Erythroblast (primary cell): ENCODE measurements around the gene CRTC2.
A peak's percentile ranks its signal among the peaks of the same experiment; 100 is the strongest.

ENCODE experiments used
- DNase-seq, 2 experiments: peaks; one replicate each; lab custom pipeline; 2025; lab: John Stamatoyannopoulos, UW
- GATA1 ChIP-seq: IDR thresholded peaks from 2 replicates; pipeline ENCODE4 v1.6.1; 2011; ENCODE audit warnings: low read depth, mild to moderate bottlenecking, control low read depth, low read length, moderate library complexity
- POLR2A ChIP-seq: IDR thresholded peaks from 2 replicates; pipeline ENCODE4 v1.6.1; 2011; ENCODE audit warnings: mild to moderate bottlenecking, low read length

Gene CRTC2

GRCh38 chr1:153934746-153935145, 23.7 kb downstream of the CRTC2 start:
- TF ChIP-seq GATA1: no peak
- TF ChIP-seq POLR2A: no peak
- DNase-seq: no peak

- TF ChIP-seq GATA1 (no peak), POLR2A (no peak)
- no peak for DNase-seq
Observed at GRCh38 chr1:153933955-153934354, 24.5 kb downstream of the CRTC2 start.

DNA sequence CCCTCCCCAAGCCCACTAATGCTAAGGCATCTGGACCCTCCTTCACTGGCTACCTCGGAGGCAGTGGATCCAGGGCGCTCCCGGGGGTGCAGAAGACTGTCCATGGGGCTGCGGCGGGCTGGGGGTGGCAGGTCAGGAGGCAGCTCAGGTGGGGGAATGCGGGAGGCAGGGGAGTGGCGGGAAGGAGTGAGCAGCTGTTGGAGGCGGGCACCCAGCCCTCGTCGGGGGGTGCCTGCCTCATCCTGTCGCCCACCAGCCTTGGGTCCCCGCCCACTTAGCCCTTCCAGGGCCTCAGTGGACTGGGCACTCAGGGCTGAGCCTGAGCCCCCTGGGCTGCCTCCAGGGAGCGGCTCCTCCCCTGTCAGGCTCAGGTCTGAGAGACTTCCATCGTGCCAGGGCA, 25.0 kb downstream of the CRTC2 start:
- DNase-seq: no peak
- TF ChIP-seq POLR2A (no peak), GATA1 (no peak)

DNA sequence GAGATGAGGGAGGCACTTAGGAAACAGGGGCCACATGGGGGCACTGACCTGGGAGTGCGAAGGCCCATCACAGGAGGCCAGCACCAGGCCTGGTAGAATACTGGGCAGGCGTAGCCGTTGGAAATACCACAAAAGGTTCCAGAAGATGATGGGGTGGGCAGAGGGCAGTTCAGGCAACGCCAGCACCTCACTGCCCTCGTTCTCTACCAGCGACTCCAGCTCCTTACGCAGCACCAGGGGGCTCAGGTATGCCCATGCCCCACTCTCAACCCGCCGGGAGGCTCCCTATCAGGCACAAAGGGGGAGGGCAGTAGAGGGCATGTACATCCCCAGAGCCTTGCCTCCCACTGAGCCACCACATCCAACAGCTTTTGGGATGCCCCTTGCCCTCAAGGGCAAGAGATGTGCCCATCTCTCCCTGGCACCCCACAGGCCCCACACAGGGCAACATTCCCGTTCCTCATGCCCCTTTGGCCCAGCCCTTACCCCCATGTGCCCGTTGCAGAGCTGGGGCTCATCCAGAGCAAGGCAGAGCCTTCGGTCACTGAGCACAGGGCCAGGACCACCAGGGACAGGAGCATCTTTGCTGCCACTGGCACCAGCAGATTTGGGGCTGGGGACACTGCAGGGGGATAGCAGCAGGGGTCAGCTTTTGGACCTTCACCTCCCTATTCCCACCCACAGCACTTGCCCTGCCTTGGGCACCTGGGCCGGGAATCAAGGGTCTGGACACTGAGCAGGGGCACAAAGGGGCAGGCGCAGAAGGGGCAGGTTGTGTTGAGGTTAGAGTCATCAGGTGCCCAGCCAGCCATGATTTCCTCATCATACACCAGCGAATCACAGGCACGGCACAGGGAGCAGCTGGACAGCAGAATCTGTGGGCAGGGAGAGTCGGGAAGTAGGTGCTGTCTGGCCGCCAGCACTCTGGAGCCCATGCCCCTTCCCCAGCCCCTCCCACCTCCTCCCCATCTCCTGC, 26.0 kb downstream of the CRTC2 start:
- TF ChIP-seq POLR2A (no peak), GATA1 (no peak)
- no peak for DNase-seq

- TF ChIP-seq GATA1: no peak
- TF ChIP-seq POLR2A: no peak
- DNase-seq: no peak
Observed at GRCh38 chr1:153929981-153930948, 28.1 kb downstream of the CRTC2 start.

DNA sequence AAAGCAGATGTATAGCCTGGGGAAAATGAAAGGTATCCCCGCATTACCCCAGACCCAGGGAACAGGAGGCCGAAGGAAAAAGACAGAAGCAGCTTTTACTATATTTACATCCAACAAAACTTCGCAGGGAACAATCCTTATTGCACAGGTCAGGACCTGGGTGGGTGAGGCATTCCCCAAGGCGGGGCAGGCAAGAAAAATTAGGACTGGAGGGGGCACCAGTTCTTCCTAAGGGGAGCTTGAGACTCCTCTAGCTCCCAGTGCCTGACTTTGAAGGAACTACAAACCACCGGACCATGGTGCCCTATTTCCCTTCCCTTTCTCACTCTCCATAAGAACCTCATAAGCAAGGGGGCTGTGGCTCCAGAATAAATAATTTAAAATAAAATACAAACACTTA, 29.0 kb downstream of the CRTC2 start:
- TF ChIP-seq GATA1: no peak
- no peak for TF ChIP-seq POLR2A
- DNase-seq: no peak

DNA sequence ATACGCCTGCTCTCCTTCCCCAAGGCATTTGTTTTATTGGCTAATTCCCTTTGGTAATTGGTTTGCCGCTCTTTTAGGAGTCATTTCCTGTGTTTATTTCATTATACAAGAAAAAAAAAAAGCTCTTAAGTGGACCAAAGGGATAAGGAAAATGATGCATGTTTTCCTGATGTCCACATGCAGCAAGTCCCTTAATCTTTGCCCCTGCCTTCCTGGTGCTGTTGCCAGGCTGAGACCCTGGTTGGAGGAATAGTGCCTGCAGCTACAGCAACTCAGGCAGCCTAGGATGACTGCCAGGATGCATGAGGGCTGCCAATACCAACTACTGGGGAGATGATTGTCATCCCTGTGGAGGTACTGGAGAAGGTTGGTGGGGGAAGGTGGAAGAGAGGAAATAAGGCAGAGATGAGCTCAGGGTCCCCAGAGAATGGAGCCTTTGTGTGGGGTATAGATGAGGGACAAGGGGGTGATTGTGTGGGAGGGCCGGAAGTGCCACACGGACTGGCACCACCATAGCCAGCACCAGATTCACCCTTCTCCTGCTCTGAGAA, 29.5 kb downstream of the CRTC2 start:
- no peak for TF ChIP-seq GATA1
- TF ChIP-seq POLR2A: no peak
- no peak for DNase-seq

DNA sequence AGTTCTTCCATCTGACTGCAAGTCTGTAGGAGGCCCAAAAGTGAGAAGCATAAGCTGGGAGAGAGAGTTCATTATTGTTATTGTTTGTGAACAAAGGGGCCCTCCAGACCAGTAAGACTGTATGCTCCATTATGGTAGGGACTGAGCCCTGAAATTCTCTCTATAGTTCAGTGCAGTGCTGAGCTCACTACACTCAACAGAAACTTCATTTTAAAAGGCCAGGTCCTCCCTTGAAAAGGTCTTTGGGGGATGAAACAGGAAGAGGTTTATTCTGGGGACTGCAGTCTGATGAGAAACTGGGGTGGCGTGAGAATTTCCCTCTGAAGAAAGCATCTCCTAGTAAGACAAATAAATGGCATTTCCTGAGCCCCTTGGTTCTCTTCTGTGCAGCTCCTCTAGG, 30.2 kb downstream of the CRTC2 start:
- no peak for TF ChIP-seq GATA1
- no peak for TF ChIP-seq POLR2A
- no peak for DNase-seq

DNA sequence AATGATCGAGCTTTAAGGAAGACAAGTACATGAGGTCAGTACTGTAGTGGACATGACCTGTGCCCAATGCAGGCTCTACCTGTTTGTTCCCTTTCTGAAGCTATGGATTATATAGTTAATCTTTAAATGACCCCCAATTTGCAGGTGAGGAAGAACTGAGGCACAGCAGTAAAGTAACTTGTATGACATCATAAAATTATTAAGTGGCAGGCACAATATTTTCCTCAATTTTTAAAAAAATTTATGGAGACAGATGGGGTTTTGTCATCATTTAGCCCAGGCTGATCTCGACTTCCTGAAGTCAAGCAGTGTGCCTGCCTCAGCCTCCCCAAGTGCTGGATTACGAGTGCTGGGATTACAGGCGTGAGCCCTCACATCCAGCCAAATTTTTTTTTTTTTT, 32.0 kb downstream of the CRTC2 start:
- DNase-seq: no peak
- no peak for TF ChIP-seq POLR2A
- TF ChIP-seq GATA1: no peak

GRCh38 chr1:153922972-153923925, 35.2 kb downstream of the CRTC2 start, which contains the start of gene GATAD2B:
Gene GATAD2B, minus strand, starts transcription at chr1:153922972. Its CDS starts 94,625 bp downstream, at chr1:153828347.
- TF ChIP-seq POLR2A (peak; percentile 71), GATA1 (no peak)
- peak; percentile 100 for DNase-seq

DNA sequence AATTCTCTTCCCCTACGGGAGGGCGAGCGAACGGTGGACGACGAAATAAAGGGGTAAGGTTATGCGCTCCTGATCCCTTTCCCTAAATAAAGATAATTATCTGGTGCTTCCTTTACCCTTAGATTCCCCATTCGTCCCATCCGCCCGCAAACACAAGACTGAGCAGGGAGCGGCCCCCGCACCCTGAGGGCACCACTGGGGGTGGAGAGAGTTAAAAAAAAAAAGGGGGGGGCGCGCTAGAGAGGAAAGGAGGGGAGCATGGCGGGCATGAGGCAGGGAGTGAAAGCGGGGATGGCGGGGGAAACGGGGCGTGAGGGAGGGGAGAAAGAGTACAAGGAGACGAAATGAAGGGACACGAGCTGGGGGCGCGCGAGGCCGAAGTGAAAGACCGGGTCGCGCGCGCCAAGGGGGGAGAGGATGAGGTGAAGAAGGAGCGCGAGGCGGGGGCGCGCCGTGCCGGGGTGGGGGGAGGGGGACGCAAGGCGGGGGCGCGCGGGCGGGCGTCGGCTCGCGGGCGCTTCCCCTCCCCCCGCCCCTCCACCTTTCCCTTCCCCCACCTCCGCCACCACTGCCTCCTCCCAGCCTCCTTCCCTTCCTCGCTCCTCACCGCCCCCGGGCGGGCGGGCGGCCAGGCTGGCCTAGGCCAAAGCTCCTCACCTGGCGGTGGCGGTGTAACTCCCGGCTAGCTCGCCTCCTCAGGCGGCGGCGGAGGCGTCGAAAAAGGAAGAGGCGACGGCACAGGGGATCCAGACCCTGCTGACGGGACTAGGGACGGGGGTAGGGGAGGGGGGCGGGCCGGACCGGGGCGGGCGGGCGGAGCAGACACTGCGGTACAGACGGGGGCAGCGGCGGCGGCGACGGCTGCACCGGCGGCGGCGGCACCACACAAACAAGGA, 36.1 kb downstream of the CRTC2 start:
- TF ChIP-seq POLR2A (no peak), GATA1 (no peak)
- DNase-seq: peak; percentile 84 to 89

DNA sequence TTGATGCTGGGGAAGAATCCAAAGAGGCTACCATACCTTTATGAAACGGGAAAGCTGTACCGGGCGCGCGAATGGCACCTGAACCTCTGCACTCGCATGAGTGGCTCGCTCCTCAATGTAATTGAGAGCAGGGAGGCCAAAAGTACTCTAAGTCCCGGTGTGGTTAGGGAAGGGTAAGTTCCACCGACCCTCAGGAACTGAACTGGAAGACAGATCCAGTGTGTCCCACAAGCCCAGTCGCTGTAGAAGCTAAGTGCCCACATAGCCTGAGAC, 36.7 kb downstream of the CRTC2 start:
- TF ChIP-seq GATA1 (no peak), POLR2A (peak; percentile 25)
- DNase-seq: no peak
